Endothelial cell of umbilical vein (primary cell): ENCODE data around the gene SPON1. TPM values are rescaled to one million over a fixed set of nuclear protein-coding genes. Genes with fewer than 3 reads are reported as not detected.

Experiments used
- BruUV-seq: library from RNA; stranded (reverse); fragments of 400-500 nt; replicated peaks from 2 replicates; lab custom pipeline; 2021; lab: Mats Ljungman, UMichigan
- CTCF ChIA-PET: fragments of 300-600, 350-600 bp; sonication (Branson Sonifier 250); formaldehyde crosslinking; loops from one replicate; lab custom pipeline; 2021; ENCODE audit warnings: antibody characterized with exemption, inconsistent platforms; lab: Charles Lee
- POLR2A ChIA-PET: fragments of 300-600, 350-600 bp; sonication (Branson Sonifier 250); formaldehyde crosslinking; loops from one replicate; lab custom pipeline; 2021; ENCODE audit warnings: antibody characterized with exemption, inconsistent platforms; lab: Charles Lee
- DNase-seq: peaks from one replicate; pipeline ENCODE4 v3.0.0-alpha.2; 2011; ENCODE audit warnings: low read depth, low spot score
- FAIRE-seq: peaks from 2 replicates; lab custom pipeline; 2011; peaks lifted over from hg19 to GRCh38; lab: Jason Lieb, UNC
- H2AFZ ChIP-seq: 2 replicates; pipeline ENCODE4 v1.6.0; 2012; ENCODE audit warnings: low read depth, low read length, control low read depth, inconsistent platforms
- H3K27ac ChIP-seq: 2 replicates; pipeline ENCODE4 v1.5.1; 2011; ENCODE audit warnings: low read depth, mild to moderate bottlenecking, control low read depth, low read length, moderate library complexity; ENCODE audit not compliant: insufficient read depth
- H3K27me3 ChIP-seq, 2 experiments: 2 replicates each; pipeline versions ENCODE4 v1.6.0 to v1.6.1; 2011; ENCODE audit warnings: low read length in 2 of 2, mixed read lengths in 1 of 2; ENCODE audit not compliant: control insufficient read depth in 2 of 2, insufficient read depth in 2 of 2
- H3K36me3 ChIP-seq, 2 experiments: 2 replicates in 1 of 2; 3 replicates in 1 of 2; pipeline ENCODE4 v1.5.1; 2011; ENCODE audit warnings: low read length in 2 of 2, mild to moderate bottlenecking in 1 of 2, moderate library complexity in 1 of 2; ENCODE audit not compliant: control insufficient read depth in 2 of 2, insufficient read depth in 2 of 2; ENCODE audit errors: extremely low read depth in 1 of 2
- H3K4me1 ChIP-seq: 3 replicates; pipeline ENCODE4 v1.5.1; 2011; ENCODE audit warnings: mild to moderate bottlenecking, low read length; ENCODE audit not compliant: control insufficient read depth, insufficient read depth; ENCODE audit errors: extremely low read depth
- H3K4me2 ChIP-seq: 2 replicates; pipeline ENCODE4 v1.6.1; 2011; ENCODE audit warnings: low read length, control low read depth, mixed read lengths; ENCODE audit not compliant: insufficient read depth
- H3K4me3 ChIP-seq, 3 experiments: fragments of 200-600 bp in 1 of 3; sonication (generic), shearing (Covaris generic) in 1 of 3; replicated peaks in 1 of 3; 2 replicates each; pipeline ENCODE4 v1.5.1; 2011 to 2016; ENCODE audit warnings: control low read depth in 3 of 3, low read length in 3 of 3, mild to moderate bottlenecking in 2 of 3, inconsistent platforms in 1 of 3, low read depth in 1 of 3, moderate library complexity in 1 of 3; ENCODE audit not compliant: insufficient read depth in 1 of 3
- H3K79me2 ChIP-seq: 2 replicates; pipeline ENCODE4 v1.6.0; 2012; ENCODE audit warnings: low read length, inconsistent platforms; ENCODE audit not compliant: control insufficient read depth, insufficient read depth
- H3K9ac ChIP-seq: replicated peaks from 2 replicates; pipeline ENCODE3; 2011; ENCODE audit warnings: low read length, control low read depth; ENCODE audit not compliant: insufficient read depth; ENCODE audit errors: extremely low read depth
- H3K9me1 ChIP-seq: replicated peaks from 3 replicates; pipeline ENCODE4 v1.6.0; 2011; ENCODE audit warnings: mild to moderate bottlenecking, low read length; ENCODE audit not compliant: control insufficient read depth, insufficient read depth; ENCODE audit errors: extremely low read depth
- H3K9me3 ChIP-seq: replicated peaks from 2 replicates; pipeline ENCODE4 v1.5.1; 2012; ENCODE audit warnings: low read length, inconsistent platforms; ENCODE audit not compliant: control insufficient read depth, insufficient read depth
- H4K20me1 ChIP-seq: replicated peaks from 2 replicates; pipeline ENCODE3; 2011; ENCODE audit warnings: mild to moderate bottlenecking, low read length; ENCODE audit not compliant: control insufficient read depth, insufficient read depth; ENCODE audit errors: extremely low read depth
- CTCF ChIP-seq, 2 donors: IDR thresholded peaks; 1 replicate in 1 of 2; 2 replicates in 1 of 2; pipeline ENCODE4 v1.5.1; 2011; ENCODE audit warnings: low read length in 2 of 2, mild to moderate bottlenecking in 2 of 2, moderate library complexity in 2 of 2, control low read depth in 1 of 2, inconsistent platforms in 1 of 2, low read depth in 1 of 2; ENCODE audit not compliant: insufficient read depth in 1 of 2; ENCODE audit errors: extremely low read depth in 1 of 2
- EZH2 ChIP-seq: IDR thresholded peaks from 2 replicates; pipeline ENCODE4 v1.6.1; 2012; ENCODE audit warnings: borderline replicate concordance, low read depth, mild to moderate bottlenecking, moderate library complexity, low read length, inconsistent platforms; ENCODE audit not compliant: severe bottlenecking
- FOS ChIP-seq: IDR thresholded peaks from 2 replicates; pipeline ENCODE4 v1.6.1; 2011; ENCODE audit warnings: mild to moderate bottlenecking, low read length, moderate library complexity, borderline replicate concordance; ENCODE audit not compliant: insufficient read depth
- GATA2 ChIP-seq: IDR thresholded peaks from 2 replicates; pipeline ENCODE4 v1.7.0; 2011; ENCODE audit warnings: low read depth, mild to moderate bottlenecking, moderate library complexity, mixed read lengths, low read length; ENCODE audit not compliant: insufficient read length, insufficient read depth
- JUN ChIP-seq: IDR thresholded peaks from 2 replicates; pipeline ENCODE4 v1.6.1; 2011; ENCODE audit warnings: borderline replicate concordance, low read depth; ENCODE audit not compliant: insufficient read length, insufficient read depth
- MAX ChIP-seq: IDR thresholded peaks from 2 replicates; pipeline ENCODE4 v1.6.1; 2011; ENCODE audit not compliant: insufficient read depth, insufficient read length
- MYC ChIP-seq: IDR thresholded peaks from one replicate; pipeline ENCODE4 v1.6.1; 2011; ENCODE audit warnings: mild to moderate bottlenecking, low read depth, low read length
- POLR2A ChIP-seq: IDR thresholded peaks from 2 replicates; pipeline ENCODE4 v1.6.1; 2012; ENCODE audit warnings: low read depth, mild to moderate bottlenecking, control low read depth, low read length
- POLR2AphosphoS5 ChIP-seq: IDR thresholded peaks from 2 replicates; pipeline ENCODE4 v1.6.1; 2012; ENCODE audit warnings: low read depth, mild to moderate bottlenecking, control low read depth, low read length, moderate library complexity; ENCODE audit not compliant: insufficient read depth
- dilution Hi-C: fragments of 300-500 bp; cut with MboI; formaldehyde crosslinking; loops from one replicate; pipeline ENCODE4 v1.15.0; 2019; ENCODE audit warnings: low sequenced_read_pairs; ENCODE audit not compliant: extremely low pct_ligation_motif_present
- intact Hi-C: fragments of 100-400 bp; cut with micrococcal nuclease; formaldehyde crosslinking; loops from one replicate; pipeline ENCODE4 v1.10.0; 2022
- polyA plus RNA-seq, 4 experiments: library from polyadenylated mRNA; depleted of rRNA in 3 of 4; stranded (reverse) in 3 of 4; unstranded in 1 of 4; fragments of >200 nt; gene quantifications; 2 replicates each; pipeline versions ENCODE4 v1.2.1 to v1.2.3, GENCODE V29; 2011 to 2012; ENCODE audit warnings: missing spikeins in 1 of 4
- total RNA-seq: library from RNA; stranded (reverse); gene quantifications from 2 replicates; pipeline ENCODE4 v1.2.3, GENCODE V29; 2021

The SPON1 gene
- total and polyA plus RNA-seq, 2 donors (not counting 3 experiments of a cell fraction or from before 2014, with no cell fraction given): 0.31 TPM; not detected in 1

GRCh38 chr11:14309425-14310192 lies 347.1 kb downstream of the SPON1 start:
- dilution Hi-C loops (no loop called here), intact Hi-C loops (loop anchor here (2.0 kb wide), 1 partner anchor 49 kb away; the partner anchor contains the start of gene RRAS2)
- no peak overlapping the region for H3K9ac ChIP-seq
- POLR2A ChIA-PET: interaction anchor here (0.6 kb wide), 1 partner anchor 13 kb away, joined by 3 read pairs; no protein-coding TSS in a partner anchor
- peaks cover 4% of the 10 kb centered on the region for H3K4me1 ChIP-seq
- BruUV-seq: no TSS peak
- H3K4me3 ChIP-seq: no peak overlapping the region
- H3K9me1 ChIP-seq: no peaks in the 10 kb centered on the region
- CTCF ChIA-PET: interaction anchor here (1.0 to 3.5 kb wide), 8 partner anchors 10 to 184 kb away, joined by 3 to 35 read pairs (median 6); no protein-coding TSS in a partner anchor
- no peak overlapping the region for H3K27ac ChIP-seq
- H3K9me3 ChIP-seq: no peaks in the 10 kb centered on the region
- DNase-seq (no peak), FAIRE-seq (no peak)
- H3K79me2 ChIP-seq: peaks cover 90% of the 10 kb centered on the region
- H2AFZ ChIP-seq: no peak overlapping the region
- no peak for TF ChIP-seq EZH2
- TF ChIP-seq GATA2: no peak
- TF ChIP-seq JUN: no peak
- no peak for TF ChIP-seq FOS
- no peak for TF ChIP-seq POLR2A
- TF ChIP-seq POLR2AphosphoS5: no peak
- TF ChIP-seq MAX: no peak
- TF ChIP-seq CTCF (IDR thresholded peaks at IDR 0.05; ENCODE audit: extremely low read depth in 1 of 2, insufficient read depth in 1 of 2, low read depth in 1 of 2, low read length in 2 of 2): no peak
- no peak for TF ChIP-seq MYC
- no peaks in the 10 kb centered on the region for H3K36me3 ChIP-seq
- no peaks in the 10 kb centered on the region for H3K27me3 ChIP-seq
- H3K4me2 ChIP-seq: no peak overlapping the region
- H4K20me1 ChIP-seq: peaks cover 3% of the 10 kb centered on the region
